OCI-LY7 (cell line): ENCODE results near the gene ARL13B. TPM values are rescaled to one million over a fixed set of nuclear protein-coding genes. Genes with fewer than 3 reads are reported as not detected.

Experiments
- BruUV-seq: library from RNA; stranded (reverse); fragments of 400-500 nt; replicated peaks from 2 replicates; lab custom pipeline; 2021; lab: Mats Ljungman, UMichigan
- CTCF ChIA-PET: fragments of 300-600 bp; sonication (Branson Sonifier 250); formaldehyde crosslinking; loops from one replicate; lab custom pipeline; 2022; ENCODE audit warnings: antibody characterized with exemption; ENCODE audit not compliant: unreplicated experiment; lab: Charles Lee
- POLR2A ChIA-PET: fragments of 300-600 bp; sonication (Branson Sonifier 250); formaldehyde crosslinking; loops from one replicate; lab custom pipeline; 2022; ENCODE audit warnings: antibody characterized with exemption; lab: Charles Lee
- DNase-seq: peaks from one replicate; pipeline ENCODE4 v3.0.0-alpha.2; 2015; ENCODE audit warnings: low spot score
- H2AFZ ChIP-seq: fragments of 200-600 bp; sonication (generic), shearing (Covaris generic); 2 replicates; pipeline ENCODE4 v1.6.1; 2014; ENCODE audit warnings: mild to moderate bottlenecking, antibody characterized with exemption, low read length, moderate library complexity
- H3K27ac ChIP-seq: fragments of 200-600 bp; sonication (generic); 2 replicates; pipeline ENCODE4 v1.5.1; 2014; ENCODE audit warnings: mixed run types, low read depth, mild to moderate bottlenecking, moderate library complexity, low read length, inconsistent platforms; ENCODE audit not compliant: poor library complexity, severe bottlenecking
- H3K36me3 ChIP-seq: fragments of 200-600 bp; sonication (generic); 2 replicates; pipeline ENCODE4 v1.6.1; 2014; ENCODE audit warnings: mild to moderate bottlenecking, antibody characterized with exemption, low read length, moderate library complexity, mixed read lengths; ENCODE audit not compliant: insufficient read depth
- H3K4me1 ChIP-seq: fragments of 200-600 bp; sonication (generic); 2 replicates; pipeline ENCODE4 v1.5.1; 2014; ENCODE audit warnings: mild to moderate bottlenecking, low read length; ENCODE audit not compliant: insufficient read depth, poor library complexity, severe bottlenecking
- H3K4me2 ChIP-seq: fragments of 200-600 bp; sonication (generic); 2 replicates; pipeline ENCODE4 v1.6.1; 2014; ENCODE audit warnings: mild to moderate bottlenecking, low read length
- H3K4me3 ChIP-seq: fragments of 200-600 bp; sonication (generic); 2 replicates; pipeline ENCODE4 v1.5.1; 2014; ENCODE audit warnings: mild to moderate bottlenecking, low read depth, low read length; ENCODE audit not compliant: poor library complexity, severe bottlenecking
- H3K79me2 ChIP-seq: fragments of 200-600 bp; sonication (generic); 2 replicates; pipeline ENCODE4 v1.6.1; 2016; ENCODE audit warnings: low read depth, mild to moderate bottlenecking, low read length, moderate library complexity, mixed read lengths; ENCODE audit not compliant: insufficient read depth
- H3K9me2 ChIP-seq: fragments of 200-600 bp; sonication (generic); 2 replicates; pipeline ENCODE4 v1.6.1; 2016; ENCODE audit warnings: mild to moderate bottlenecking, low read length, mixed read lengths; ENCODE audit not compliant: insufficient read depth
- H3K9me3 ChIP-seq: fragments of 200-600 bp; sonication (generic); 2 replicates; pipeline ENCODE4 v1.6.1; 2014; ENCODE audit warnings: mild to moderate bottlenecking, mixed run types, low read length, mixed read lengths
- H4K20me1 ChIP-seq: fragments of 200-600 bp; sonication (generic); 2 replicates; pipeline ENCODE4 v1.6.1; 2014; ENCODE audit warnings: mild to moderate bottlenecking, antibody characterized with exemption, low read length, moderate library complexity, mixed read lengths; ENCODE audit not compliant: insufficient read depth
- EZH2phosphoT487 ChIP-seq: fragments of 200-600 bp; sonication (generic); IDR thresholded peaks from 2 replicates; pipeline ENCODE4 v1.6.1; 2018; ENCODE audit warnings: low read depth, borderline replicate concordance, mild to moderate bottlenecking, mixed run types, antibody characterized with exemption, low read length, moderate library complexity, mixed read lengths
- intact Hi-C: fragments of 100-400 bp; cut with micrococcal nuclease; formaldehyde crosslinking; loops from one replicate; pipeline ENCODE4 v1.10.0; 2022; ENCODE audit not compliant: unreplicated experiment
- total RNA-seq, 2 experiments: library from RNA; depleted of rRNA in 1 of 2; stranded (reverse); fragments of >200 nt in 1 of 2; shearing (Covaris generic) in 1 of 2; gene quantifications; 2 replicates each; pipeline ENCODE4 v1.2.3, GENCODE V29; 2014 to 2022
- TF ChIP-seq, protein P1 (sequence below): fragments of 200-600 bp; sonication (generic); conservative IDR thresholded peaks from 2 replicates; pipeline ENCODE4 v1.5.1; 2014; ENCODE audit warnings: mild to moderate bottlenecking, antibody characterized with exemption, low read length, moderate library complexity, mixed read lengths

ARL13B gene
- total RNA-seq, 2 experiments from 2014 or later = 5.4 to 12.0 TPM

GRCh38 chr3:94046533-94046932 lies 66.6 kb downstream of the ARL13B start:
- Histone ChIP-seq H3K4me3 (no peak overlapping the region), H2AFZ (no peak overlapping the region), H4K20me1 (no peaks in the 10 kb centered on the region), H3K9me3 (no peaks in the 10 kb centered on the region), H3K9me2 (no peaks in the 10 kb centered on the region), H3K36me3 (peaks cover 12% of the 10 kb centered on the region; the same call in 1 of the 2 replicates), H3K4me2 (no peak overlapping the region), H3K27ac (no peak overlapping the region), H3K79me2 (no peaks in the 10 kb centered on the region), H3K4me1 (no peaks in the 10 kb centered on the region)
- TF ChIP-seq, protein P1, sequence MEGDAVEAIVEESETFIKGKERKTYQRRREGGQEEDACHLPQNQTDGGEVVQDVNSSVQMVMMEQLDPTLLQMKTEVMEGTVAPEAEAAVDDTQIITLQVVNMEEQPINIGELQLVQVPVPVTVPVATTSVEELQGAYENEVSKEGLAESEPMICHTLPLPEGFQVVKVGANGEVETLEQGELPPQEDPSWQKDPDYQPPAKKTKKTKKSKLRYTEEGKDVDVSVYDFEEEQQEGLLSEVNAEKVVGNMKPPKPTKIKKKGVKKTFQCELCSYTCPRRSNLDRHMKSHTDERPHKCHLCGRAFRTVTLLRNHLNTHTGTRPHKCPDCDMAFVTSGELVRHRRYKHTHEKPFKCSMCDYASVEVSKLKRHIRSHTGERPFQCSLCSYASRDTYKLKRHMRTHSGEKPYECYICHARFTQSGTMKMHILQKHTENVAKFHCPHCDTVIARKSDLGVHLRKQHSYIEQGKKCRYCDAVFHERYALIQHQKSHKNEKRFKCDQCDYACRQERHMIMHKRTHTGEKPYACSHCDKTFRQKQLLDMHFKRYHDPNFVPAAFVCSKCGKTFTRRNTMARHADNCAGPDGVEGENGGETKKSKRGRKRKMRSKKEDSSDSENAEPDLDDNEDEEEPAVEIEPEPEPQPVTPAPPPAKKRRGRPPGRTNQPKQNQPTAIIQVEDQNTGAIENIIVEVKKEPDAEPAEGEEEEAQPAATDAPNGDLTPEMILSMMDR = no peak
- no peak for TF ChIP-seq EZH2phosphoT487
- POLR2A ChIA-PET = no interaction called here
- BruUV-seq = no TSS peak
- CTCF ChIA-PET = no interaction called here
- intact Hi-C loops = no loop called here
- no peak for DNase-seq

DNA sequence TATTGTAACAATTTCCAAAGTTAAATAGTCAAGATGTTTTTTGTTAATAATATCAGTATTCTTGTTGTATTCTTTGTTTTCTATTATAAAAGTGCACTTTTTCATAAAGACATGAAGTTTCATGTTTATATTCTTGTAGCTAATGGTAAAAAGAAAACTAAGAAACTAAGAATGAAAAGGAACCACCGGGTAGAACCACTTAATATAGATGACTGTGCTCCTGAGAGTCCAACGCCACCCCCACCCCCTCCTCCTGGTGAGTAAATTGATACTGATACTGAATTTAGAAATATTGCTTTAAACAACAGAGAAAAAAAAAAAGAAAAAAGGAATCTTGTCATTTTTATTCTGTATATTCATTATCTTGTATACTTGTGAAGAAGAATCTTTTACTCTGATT lies 69.3 kb downstream of the ARL13B start:
- Histone ChIP-seq H3K79me2 (no peaks in the 10 kb centered on the region), H3K27ac (no peak overlapping the region), H3K9me3 (no peaks in the 10 kb centered on the region), H2AFZ (no peak overlapping the region), H3K9me2 (no peaks in the 10 kb centered on the region), H4K20me1 (no peaks in the 10 kb centered on the region), H3K4me3 (no peak overlapping the region), H3K4me1 (no peaks in the 10 kb centered on the region), H3K36me3 (peaks cover 5% of the 10 kb centered on the region), H3K4me2 (no peak overlapping the region)
- no peak for TF ChIP-seq EZH2phosphoT487
- TF ChIP-seq, protein P1 = no peak
- ChIA-PET CTCF (no interaction called here), POLR2A (interaction anchor here (0.6 to 3.2 kb wide), 4 partner anchors 14 to 24 kb away, joined by 3 to 23 read pairs (median 4); partner anchors contain the start of genes DHFR2 and NSUN3)
- intact Hi-C loops = no loop called here
- no peak for DNase-seq
- BruUV-seq = no TSS peak

GRCh38 chr3:94050546-94050945 lies 70.6 kb downstream of the ARL13B start:
- CTCF ChIA-PET = no interaction called here
- Histone ChIP-seq H3K4me1 (no peaks in the 10 kb centered on the region), H3K9me3 (no peaks in the 10 kb centered on the region), H3K9me2 (no peaks in the 10 kb centered on the region), H3K27ac (no peak overlapping the region), H3K79me2 (no peaks in the 10 kb centered on the region), H4K20me1 (no peaks in the 10 kb centered on the region), H3K36me3 (no peaks in the 10 kb centered on the region; the same call in 1 of the 2 replicates), H2AFZ (no peak overlapping the region), H3K4me3 (no peak overlapping the region), H3K4me2 (no peak overlapping the region)
- intact Hi-C loops = no loop called here
- POLR2A ChIA-PET = interaction anchor here (0.7 to 3.2 kb wide), 9 partner anchors 13 to 616 kb away, joined by 3 to 23 read pairs (median 4); partner anchors contain the start of genes DHFR2 and NSUN3
- no TSS peak for BruUV-seq
- DNase-seq = no peak
- TF ChIP-seq, protein P1 = no peak
- TF ChIP-seq EZH2phosphoT487 = no peak
